AG09319 (cell line): Measurements from ENCODE around the gene STRBP.
"Not testable (repeated sequence)": the region's sequence is repeated elsewhere in the genome, so short reads cannot be mapped to it uniquely, and the experiment has no call there.

ENCODE experiments used
- DNase-seq: peaks from one replicate; pipeline ENCODE4 v3.0.0-alpha.2; 2010; ENCODE audit warnings: low read depth; ENCODE audit errors: extremely low read depth
- CTCF ChIP-seq: IDR thresholded peaks from 2 replicates; pipeline ENCODE4 v1.5.1; 2011; ENCODE audit warnings: low read depth, mild to moderate bottlenecking, inconsistent platforms, low read length, moderate library complexity

STRBP gene

GRCh38 chr9:123196124-123196523 is 72.3 kb downstream of the STRBP start:
- no peak for TF ChIP-seq CTCF
- DNase-seq, result no peak

GRCh38 chr9:123194023-123194422 is 74.4 kb downstream of the STRBP start:
- no peak for TF ChIP-seq CTCF
- no peak for DNase-seq

- DNase-seq, result no peak
- no peak for TF ChIP-seq CTCF
Observed at GRCh38 chr9:123191680-123192079, 76.7 kb downstream of the STRBP start.

GRCh38 chr9:123191260-123191659 is 77.1 kb downstream of the STRBP start:
- no peak for DNase-seq
- TF ChIP-seq CTCF, result no peak

- no peak for TF ChIP-seq CTCF
- no peak for DNase-seq
Observed at GRCh38 chr9:123187131-123187530, 81.3 kb downstream of the STRBP start.

GRCh38 chr9:123186029-123186428 is 82.4 kb downstream of the STRBP start:
- DNase-seq, result not testable (repeated sequence)

- no peak for DNase-seq
- no peak for TF ChIP-seq CTCF
Observed at GRCh38 chr9:123176949-123177348, 91.4 kb downstream of the STRBP start.

- no peak for DNase-seq
- TF ChIP-seq CTCF, result no peak
Observed at GRCh38 chr9:123175854-123176629, 92.3 kb downstream of the STRBP start.
